Gastrocnemius medialis (tissue), 4 donors: Measurements from ENCODE around the gene TLE4. TPM values are rescaled to one million over a fixed set of nuclear protein-coding genes. Genes with fewer than 3 reads are reported as not detected.
"Not testable (repeated sequence)": the region's sequence is repeated elsewhere in the genome, so short reads cannot be mapped to it uniquely, and the experiment has no call there.

Source experiments
- ATAC-seq, 2 donors: fragments of 150-250 bp; one replicate each; pipeline ENCODE4 v1.9.1; 2016
- DNase-seq, 2 donors: peaks; one replicate each; pipeline ENCODE4 v3.0.0-alpha.2; 2019
- H3K27ac ChIP-seq, 4 donors: fragments of 200-600 bp; sonication (generic); 1 replicate in 1 of 4; 2 replicates in 3 of 4; pipeline ENCODE4 v1.5.1; 2016 to 2018; ENCODE audit warnings: mild to moderate bottlenecking in 2 of 4, moderate library complexity in 1 of 4
- H3K27me3 ChIP-seq, 3 donors: fragments of 200-600 bp; sonication (generic) in 2 of 3; 1 replicate in 1 of 3; 2 replicates in 2 of 3; pipeline versions ENCODE4 v1.5.1 to v1.6.0; 2016 to 2019; ENCODE audit warnings: mild to moderate bottlenecking in 1 of 3, moderate library complexity in 1 of 3
- H3K36me3 ChIP-seq, 2 donors: fragments of 200-600 bp; sonication (generic) in 1 of 2; one replicate each; pipeline ENCODE4 v1.5.1; 2017 to 2018
- H3K4me1 ChIP-seq, 2 donors: fragments of 200-600 bp; sonication (generic) in 1 of 2; one replicate each; pipeline ENCODE4 v1.5.1; 2016 to 2017; ENCODE audit warnings: mild to moderate bottlenecking in 2 of 2
- H3K4me3 ChIP-seq, 4 donors: fragments of 200-600 bp; sonication (generic) in 3 of 4; 1 replicate in 1 of 4; 2 replicates in 3 of 4; pipeline ENCODE4 v1.5.1; 2016 to 2019; ENCODE audit warnings: mild to moderate bottlenecking in 2 of 4
- H3K9me3 ChIP-seq, 3 donors: fragments of 200-600 bp; sonication (generic) in 2 of 3; 1 replicate in 1 of 3; 2 replicates in 2 of 3; pipeline ENCODE4 v1.5.1; 2016 to 2019
- CTCF ChIP-seq, 5 experiments: fragments of 450-650 bp in 3 of 5; fragments of 200-600 bp in 2 of 5; sonication (generic) in 2 of 5; IDR thresholded peaks in 4 of 5; conservative IDR thresholded peaks in 1 of 5; 1 replicate in 4 of 5; 2 replicates in 1 of 5; pipeline ENCODE4 v1.5.1; 2016 to 2019; ENCODE audit warnings: antibody characterized with exemption in 5 of 5, mild to moderate bottlenecking in 3 of 5, moderate library complexity in 3 of 5
- POLR2A ChIP-seq, 2 donors: fragments of 450-650 bp; IDR thresholded peaks; one replicate each; pipeline ENCODE4 v1.6.1; 2017; ENCODE audit warnings: antibody characterized with exemption in 2 of 2, mild to moderate bottlenecking in 2 of 2, moderate library complexity in 2 of 2
- in situ Hi-C, 4 donors: fragments of 200-750 bp; cut with MboI; loops; one replicate each; pipeline versions ENCODE4 v1.15.0 to v1.8.0; 2017; ENCODE audit warnings: low sequenced_read_pairs in 4 of 4
- intact Hi-C: fragments of 100-400 bp; cut with DNase I; formaldehyde crosslinking; loops from one replicate; pipeline ENCODE4 v1.15.1; 2023; ENCODE audit warnings: low total_unique reads
- total RNA-seq, 4 donors: library from RNA; depleted of rRNA; stranded (reverse); fragments of >200 nt; gene quantifications; one replicate each; pipeline versions ENCODE4 v1.1.0 to v1.2.3, GENCODE V29; 2016

TLE4 gene
- total RNA-seq, 4 donors from 2014 or later = 30.1 to 64.6 (median 43.4) TPM

GRCh38 chr9:79652598-79652997, 80.8 kb downstream of the TLE4 start:
- ATAC-seq (no peak), DNase-seq (no peak)
- peaks cover 0 to 10% of the 10 kb centered on the region in 2 donors for H3K36me3 ChIP-seq
- in situ Hi-C loops = loop anchor here in 1 of 4 donors (25.0 kb wide), 1 partner anchor 110 kb away; no protein-coding TSS in a partner anchor
- no peaks in the 10 kb centered on the region for H3K9me3 ChIP-seq
- TF ChIP-seq CTCF (IDR thresholded peaks at IDR 0.05 in 4 of 5, conservative IDR thresholded peaks at IDR 0.05 in 1 of 5) = no peak
- TF ChIP-seq POLR2A (IDR thresholded peaks at IDR 0.05) = no peak
- H3K27me3 ChIP-seq = no peaks in the 10 kb centered on the region
- no peak overlapping the region for H3K4me3 ChIP-seq
- intact Hi-C loops = no loop called here
- no peaks in the 10 kb centered on the region for H3K4me1 ChIP-seq
- no peak overlapping the region for H3K27ac ChIP-seq

GRCh38 chr9:79654591-79655382, 83.0 kb downstream of the TLE4 start:
- H3K4me3 ChIP-seq, intact Hi-C loops, ATAC-seq, H3K9me3 ChIP-seq, DNase-seq, H3K27ac ChIP-seq, H3K27me3 ChIP-seq, H3K4me1 ChIP-seq: not testable (repeated sequence)
- in situ Hi-C loops = loop anchor here in 1 of 4 donors (25.0 kb wide), 1 partner anchor 108 kb away; no protein-coding TSS in a partner anchor
- H3K36me3 ChIP-seq = peaks cover 0 to 10% of the 10 kb centered on the region in 2 donors

GRCh38 chr9:79655551-79655950, 83.8 kb downstream of the TLE4 start:
- H3K9me3 ChIP-seq = no peaks in the 10 kb centered on the region
- H3K4me1 ChIP-seq = no peaks in the 10 kb centered on the region
- H3K36me3 ChIP-seq = peaks cover 0 to 10% of the 10 kb centered on the region in 2 donors
- DNase-seq (no peak), ATAC-seq (no peak)
- no peak for TF ChIP-seq POLR2A (IDR thresholded peaks at IDR 0.05)
- no peak for TF ChIP-seq CTCF (IDR thresholded peaks at IDR 0.05 in 4 of 5, conservative IDR thresholded peaks at IDR 0.05 in 1 of 5)
- no peak overlapping the region for H3K27ac ChIP-seq
- intact Hi-C loops = no loop called here
- in situ Hi-C loops = loop anchor here in 1 of 4 donors (25.0 kb wide), 1 partner anchor 107 kb away; no protein-coding TSS in a partner anchor
- no peak overlapping the region for H3K4me3 ChIP-seq
- H3K27me3 ChIP-seq = no peaks in the 10 kb centered on the region

- DNase-seq = no peak
- ATAC-seq = no peak
- H3K4me3 ChIP-seq = no peak overlapping the region
- H3K36me3 ChIP-seq = peaks cover 0 to 10% of the 10 kb centered on the region in 2 donors
- intact Hi-C loops (no loop called here), in situ Hi-C loops (loop anchor here in 1 of 4 donors (25.0 kb wide), 1 partner anchor 106 kb away; no protein-coding TSS in a partner anchor)
- H3K9me3 ChIP-seq = no peaks in the 10 kb centered on the region
- H3K4me1 ChIP-seq = peaks cover 4 to 6% of the 10 kb centered on the region in 2 donors
- H3K27ac ChIP-seq = no peak overlapping the region
- no peaks in the 10 kb centered on the region for H3K27me3 ChIP-seq
- TF ChIP-seq CTCF (IDR thresholded peaks at IDR 0.05 in 4 of 5, conservative IDR thresholded peaks at IDR 0.05 in 1 of 5) = no peak
- no peak for TF ChIP-seq POLR2A (IDR thresholded peaks at IDR 0.05)
Observed at GRCh38 chr9:79656169-79656568, 84.4 kb downstream of the TLE4 start.

- Histone ChIP-seq H3K27me3 (no peaks in the 10 kb centered on the region), H3K36me3 (peaks cover 0 to 4% of the 10 kb centered on the region in 2 donors), H3K9me3 (no peaks in the 10 kb centered on the region), H3K4me3 (no peak overlapping the region), H3K27ac (no peak overlapping the region), H3K4me1 (peaks cover 17 to 21% of the 10 kb centered on the region in 2 donors)
- intact Hi-C loops (no loop called here), in situ Hi-C loops (loop anchor here in 1 of 4 donors (25.0 kb wide), 1 partner anchor 104 kb away; no protein-coding TSS in a partner anchor)
- no peak for DNase-seq
- ATAC-seq = no peak
- TF ChIP-seq POLR2A (IDR thresholded peaks at IDR 0.05) (no peak), CTCF (IDR thresholded peaks at IDR 0.05 in 4 of 5, conservative IDR thresholded peaks at IDR 0.05 in 1 of 5) (no peak)
Observed at GRCh38 chr9:79657891-79658290, 86.1 kb downstream of the TLE4 start.
